ENCODE results near the gene ZNF70. TPM values are rescaled to one million over a fixed set of nuclear protein-coding genes. Genes with fewer than 3 reads are reported as not detected.

Gene ZNF70
- total and polyA plus RNA-seq, 2 of the 13 experiments (the other 11 are each of a cell fraction or from before 2014, with no cell fraction given): 0.62 to 3.6 TPM

- TF ChIP-seq, protein P1, sequence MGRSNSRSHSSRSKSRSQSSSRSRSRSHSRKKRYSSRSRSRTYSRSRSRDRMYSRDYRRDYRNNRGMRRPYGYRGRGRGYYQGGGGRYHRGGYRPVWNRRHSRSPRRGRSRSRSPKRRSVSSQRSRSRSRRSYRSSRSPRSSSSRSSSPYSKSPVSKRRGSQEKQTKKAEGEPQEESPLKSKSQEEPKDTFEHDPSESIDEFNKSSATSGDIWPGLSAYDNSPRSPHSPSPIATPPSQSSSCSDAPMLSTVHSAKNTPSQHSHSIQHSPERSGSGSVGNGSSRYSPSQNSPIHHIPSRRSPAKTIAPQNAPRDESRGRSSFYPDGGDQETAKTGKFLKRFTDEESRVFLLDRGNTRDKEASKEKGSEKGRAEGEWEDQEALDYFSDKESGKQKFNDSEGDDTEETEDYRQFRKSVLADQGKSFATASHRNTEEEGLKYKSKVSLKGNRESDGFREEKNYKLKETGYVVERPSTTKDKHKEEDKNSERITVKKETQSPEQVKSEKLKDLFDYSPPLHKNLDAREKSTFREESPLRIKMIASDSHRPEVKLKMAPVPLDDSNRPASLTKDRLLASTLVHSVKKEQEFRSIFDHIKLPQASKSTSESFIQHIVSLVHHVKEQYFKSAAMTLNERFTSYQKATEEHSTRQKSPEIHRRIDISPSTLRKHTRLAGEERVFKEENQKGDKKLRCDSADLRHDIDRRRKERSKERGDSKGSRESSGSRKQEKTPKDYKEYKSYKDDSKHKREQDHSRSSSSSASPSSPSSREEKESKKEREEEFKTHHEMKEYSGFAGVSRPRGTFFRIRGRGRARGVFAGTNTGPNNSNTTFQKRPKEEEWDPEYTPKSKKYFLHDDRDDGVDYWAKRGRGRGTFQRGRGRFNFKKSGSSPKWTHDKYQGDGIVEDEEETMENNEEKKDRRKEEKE (IDR thresholded peaks at IDR 0.05): no peak
- TF ChIP-seq, protein P2, sequence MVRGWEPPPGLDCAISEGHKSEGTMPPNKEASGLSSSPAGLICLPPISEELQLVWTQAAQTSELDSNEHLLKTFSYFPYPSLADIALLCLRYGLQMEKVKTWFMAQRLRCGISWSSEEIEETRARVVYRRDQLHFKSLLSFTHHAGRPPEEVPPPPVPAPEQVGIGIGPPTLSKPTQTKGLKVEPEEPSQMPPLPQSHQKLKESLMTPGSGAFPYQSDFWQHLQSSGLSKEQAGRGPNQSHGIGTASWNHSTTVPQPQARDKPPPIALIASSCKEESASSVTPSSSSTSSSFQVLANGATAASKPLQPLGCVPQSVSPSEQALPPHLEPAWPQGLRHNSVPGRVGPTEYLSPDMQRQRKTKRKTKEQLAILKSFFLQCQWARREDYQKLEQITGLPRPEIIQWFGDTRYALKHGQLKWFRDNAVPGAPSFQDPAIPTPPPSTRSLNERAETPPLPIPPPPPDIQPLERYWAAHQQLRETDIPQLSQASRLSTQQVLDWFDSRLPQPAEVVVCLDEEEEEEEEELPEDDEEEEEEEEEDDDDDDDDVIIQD (CRISPR knock-in tag; IDR thresholded peaks at IDR 0.05; ENCODE audit: low read depth): no peak; the same call in 1 of the 2 replicates
- TF ChIP-seq ZNF883 (CRISPR knock-in tag; IDR thresholded peaks at IDR 0.05; ENCODE audit: not compliant biosample characterization): no peak
- peak; percentile 46; the same call in 1 of the 2 replicates for TF ChIP-seq ZNF772 (CRISPR knock-in tag; IDR thresholded peaks at IDR 0.05)
- TF ChIP-seq, protein P3, sequence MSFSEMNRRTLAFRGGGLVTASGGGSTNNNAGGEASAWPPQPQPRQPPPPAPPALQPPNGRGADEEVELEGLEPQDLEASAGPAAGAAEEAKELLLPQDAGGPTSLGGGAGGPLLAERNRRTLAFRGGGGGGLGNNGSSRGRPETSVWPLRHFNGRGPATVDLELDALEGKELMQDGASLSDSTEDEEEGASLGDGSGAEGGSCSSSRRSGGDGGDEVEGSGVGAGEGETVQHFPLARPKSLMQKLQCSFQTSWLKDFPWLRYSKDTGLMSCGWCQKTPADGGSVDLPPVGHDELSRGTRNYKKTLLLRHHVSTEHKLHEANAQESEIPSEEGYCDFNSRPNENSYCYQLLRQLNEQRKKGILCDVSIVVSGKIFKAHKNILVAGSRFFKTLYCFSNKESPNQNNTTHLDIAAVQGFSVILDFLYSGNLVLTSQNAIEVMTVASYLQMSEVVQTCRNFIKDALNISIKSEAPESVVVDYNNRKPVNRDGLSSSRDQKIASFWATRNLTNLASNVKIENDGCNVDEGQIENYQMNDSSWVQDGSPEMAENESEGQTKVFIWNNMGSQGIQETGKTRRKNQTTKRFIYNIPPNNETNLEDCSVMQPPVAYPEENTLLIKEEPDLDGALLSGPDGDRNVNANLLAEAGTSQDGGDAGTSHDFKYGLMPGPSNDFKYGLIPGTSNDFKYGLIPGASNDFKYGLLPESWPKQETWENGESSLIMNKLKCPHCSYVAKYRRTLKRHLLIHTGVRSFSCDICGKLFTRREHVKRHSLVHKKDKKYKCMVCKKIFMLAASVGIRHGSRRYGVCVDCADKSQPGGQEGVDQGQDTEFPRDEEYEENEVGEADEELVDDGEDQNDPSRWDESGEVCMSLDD (CRISPR knock-in tag; IDR thresholded peaks at IDR 0.05; ENCODE audit: borderline replicate concordance): no peak
- TF ChIP-seq ZNF484 (CRISPR knock-in tag; IDR thresholded peaks at IDR 0.05; ENCODE audit: borderline replicate concordance, low read depth): 0 out of 2 replicates have a peak, but pooled peaks have one; percentile 46
- no peak for TF ChIP-seq ZNF724P (CRISPR knock-in tag; IDR thresholded peaks at IDR 0.05; ENCODE audit: borderline replicate concordance)
- TF ChIP-seq MED1 (CRISPR knock-in tag; IDR thresholded peaks at IDR 0.05): no peak; the same call in 1 of the 2 replicates
- TF ChIP-seq, protein P4, sequence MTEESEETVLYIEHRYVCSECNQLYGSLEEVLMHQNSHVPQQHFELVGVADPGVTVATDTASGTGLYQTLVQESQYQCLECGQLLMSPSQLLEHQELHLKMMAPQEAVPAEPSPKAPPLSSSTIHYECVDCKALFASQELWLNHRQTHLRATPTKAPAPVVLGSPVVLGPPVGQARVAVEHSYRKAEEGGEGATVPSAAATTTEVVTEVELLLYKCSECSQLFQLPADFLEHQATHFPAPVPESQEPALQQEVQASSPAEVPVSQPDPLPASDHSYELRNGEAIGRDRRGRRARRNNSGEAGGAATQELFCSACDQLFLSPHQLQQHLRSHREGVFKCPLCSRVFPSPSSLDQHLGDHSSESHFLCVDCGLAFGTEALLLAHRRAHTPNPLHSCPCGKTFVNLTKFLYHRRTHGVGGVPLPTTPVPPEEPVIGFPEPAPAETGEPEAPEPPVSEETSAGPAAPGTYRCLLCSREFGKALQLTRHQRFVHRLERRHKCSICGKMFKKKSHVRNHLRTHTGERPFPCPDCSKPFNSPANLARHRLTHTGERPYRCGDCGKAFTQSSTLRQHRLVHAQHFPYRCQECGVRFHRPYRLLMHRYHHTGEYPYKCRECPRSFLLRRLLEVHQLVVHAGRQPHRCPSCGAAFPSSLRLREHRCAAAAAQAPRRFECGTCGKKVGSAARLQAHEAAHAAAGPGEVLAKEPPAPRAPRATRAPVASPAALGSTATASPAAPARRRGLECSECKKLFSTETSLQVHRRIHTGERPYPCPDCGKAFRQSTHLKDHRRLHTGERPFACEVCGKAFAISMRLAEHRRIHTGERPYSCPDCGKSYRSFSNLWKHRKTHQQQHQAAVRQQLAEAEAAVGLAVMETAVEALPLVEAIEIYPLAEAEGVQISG (CRISPR knock-in tag; IDR thresholded peaks at IDR 0.05): peak; percentile 99
- TF ChIP-seq ZIK1 (CRISPR knock-in tag; IDR thresholded peaks at IDR 0.05; ENCODE audit: borderline replicate concordance, low read depth): peak; percentile 52; the same call in 1 of the 2 replicates
- TF ChIP-seq HOXA5 (CRISPR knock-in tag; IDR thresholded peaks at IDR 0.05): no peak
- TF ChIP-seq SNAI1 (CRISPR knock-in tag; IDR thresholded peaks at IDR 0.05; ENCODE audit: borderline replicate concordance): peak; percentile 67; the same call in 1 of the 2 replicates
- no peak for TF ChIP-seq ZNF513 (CRISPR knock-in tag; conservative IDR thresholded peaks at IDR 0.05)
- no peak for TF ChIP-seq MTF1 (CRISPR knock-in tag; IDR thresholded peaks at IDR 0.05)
- peak; percentile 91 for TF ChIP-seq RBFOX2 (IDR thresholded peaks at IDR 0.05; ENCODE audit: low read depth, low read length)
- no peak for TF ChIP-seq RFX1 (IDR thresholded peaks at IDR 0.05)
- no peak for TF ChIP-seq SALL2 (CRISPR knock-in tag; IDR thresholded peaks at IDR 0.05)
Observed at GRCh38 chr22:23750714-23751440, at the start of gene ZNF70 (continued).
